Muscle of arm (tissue), 12 donors: ENCODE results near the gene ZNF398. TPM values are rescaled to one million over a fixed set of nuclear protein-coding genes. Genes with fewer than 3 reads are reported as not detected.
"Not testable (repeated sequence)": the region's sequence is repeated elsewhere in the genome, so short reads cannot be mapped to it uniquely, and the experiment has no call there.

ENCODE experiments used
- DNase-seq: peaks from one replicate; pipeline ENCODE4 v3.0.0-alpha.2; 2013
- polyA plus RNA-seq, 12 donors: library from polyadenylated mRNA; unstranded; fragments of 120-200 nt; gene quantifications; one replicate each; pipeline ENCODE4 v1.2.1, GENCODE V29; 2013; ENCODE audit not compliant: insufficient read length in 12 of 12

The ZNF398 gene
- polyA plus RNA-seq, 12 donors, result 4.0 to 12.9 (median 9.1) TPM; not detected in 1

- no peak for DNase-seq
Measured at GRCh38 chr7:149224352-149224751, 77.1 kb downstream of the ZNF398 start.

DNA sequence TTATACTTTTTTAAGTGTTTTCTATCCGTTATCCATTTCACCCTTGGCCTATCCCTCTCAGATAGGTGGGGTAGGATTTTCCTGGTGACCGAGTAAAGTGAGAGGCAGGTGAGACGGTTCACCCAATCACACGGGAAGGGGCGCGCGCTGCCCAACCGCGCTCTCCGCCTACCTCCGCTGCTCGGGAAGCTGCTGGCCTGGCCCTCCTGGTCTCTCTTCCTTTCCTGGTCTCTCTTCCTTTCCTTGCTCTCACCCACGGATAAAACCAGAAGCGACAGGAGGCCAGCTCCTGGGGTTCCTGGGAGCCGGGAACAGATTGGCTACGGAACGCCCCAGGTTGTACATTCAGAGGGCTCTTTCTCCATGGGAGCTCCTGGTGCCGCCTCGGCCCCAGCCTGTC, 77.9 kb downstream of the ZNF398 start:
- no peak for DNase-seq

- no peak for DNase-seq
Measured at GRCh38 chr7:149225656-149226055, 78.4 kb downstream of the ZNF398 start.

DNA sequence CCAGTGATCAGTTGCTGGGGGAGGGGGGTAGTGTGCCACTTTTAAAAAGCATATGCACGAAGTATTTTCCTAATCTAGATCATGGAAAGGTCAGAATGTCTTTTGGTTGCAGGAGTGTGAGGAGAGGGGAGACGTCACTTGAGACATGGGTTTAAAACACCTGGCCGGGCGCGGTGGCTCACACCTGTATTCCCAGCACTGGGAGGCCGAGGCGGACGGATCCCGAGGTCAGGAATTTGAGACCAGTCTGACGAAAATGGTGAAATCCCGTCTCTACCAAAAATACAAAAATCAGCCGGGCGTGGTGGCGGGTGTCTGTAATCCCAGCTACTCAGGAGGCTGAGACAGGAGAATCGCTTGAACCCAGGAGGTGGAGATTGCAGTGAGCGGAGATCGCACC, 79.1 kb downstream of the ZNF398 start:
- DNase-seq, result not testable (repeated sequence)

- DNase-seq, result no peak
Measured at GRCh38 chr7:149226840-149227494, 79.7 kb downstream of the ZNF398 start.

DNA sequence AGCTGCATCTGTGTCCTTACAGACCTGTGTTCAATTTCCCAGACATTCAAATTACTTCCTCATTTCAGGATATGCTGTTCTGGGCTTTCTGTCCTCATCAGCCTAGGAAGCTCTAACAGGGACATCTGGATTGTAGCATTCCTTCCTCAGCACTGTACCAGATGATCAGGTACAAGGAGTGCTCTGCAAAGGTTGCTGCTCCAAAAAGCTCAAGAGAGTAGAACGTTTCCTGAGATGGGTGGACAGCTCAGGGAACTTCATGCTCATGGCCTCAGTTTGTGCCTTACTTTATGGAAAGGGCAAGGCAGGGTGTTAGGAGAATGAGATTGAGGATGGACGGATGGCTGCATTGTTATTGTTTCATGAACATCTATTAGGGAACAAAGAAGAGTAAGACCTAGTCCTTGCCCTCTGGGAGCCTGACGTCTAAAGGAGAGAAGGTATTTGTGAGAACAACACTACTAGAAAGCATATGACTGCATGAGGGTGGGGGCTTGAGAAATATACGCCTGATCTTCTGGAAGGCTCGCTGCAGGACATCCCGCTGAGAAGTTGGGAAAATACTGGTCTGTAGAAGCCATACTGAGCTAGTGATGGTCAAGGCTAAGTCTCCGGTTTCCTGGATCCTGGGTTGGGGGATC, 81.7 kb downstream of the ZNF398 start:
- no peak for DNase-seq

DNA sequence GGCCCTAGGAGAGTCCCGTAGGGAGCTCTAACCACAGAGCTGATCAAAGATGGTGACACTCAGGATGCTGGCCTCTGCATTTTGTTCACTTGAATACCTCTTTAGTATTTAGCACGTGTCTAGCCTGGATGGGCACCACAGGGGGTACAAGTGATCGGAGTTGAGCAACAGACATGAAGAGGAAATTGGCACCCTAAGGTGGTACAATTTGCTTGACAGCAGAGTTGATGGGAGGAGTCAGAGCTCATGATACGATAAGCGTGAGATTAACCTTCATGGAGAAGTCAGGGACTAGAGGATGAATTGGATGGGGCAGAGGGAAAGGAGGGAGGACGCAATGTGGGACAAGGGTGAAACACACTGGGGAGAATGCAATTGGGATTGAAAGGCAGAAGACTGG, 82.3 kb downstream of the ZNF398 start:
- DNase-seq, result no peak

- DNase-seq, result no peak
Measured at GRCh38 chr7:149232362-149232761, 85.1 kb downstream of the ZNF398 start.

Other genes starting within 250 kb of the ZNF398 start
- gene PDIA4, start 118.9 kb upstream of the ZNF398 start, polyA plus RNA-seq, result 10 to 100 TPM in 11 of 12 donors, not detected in 1; 56.5 to 91.6 (median 73.8) TPM
- gene ZNF786, start 56.7 kb upstream of the ZNF398 start, polyA plus RNA-seq, result 1 to 10 TPM in 10 of 12 donors, not detected in 2; 3.2 to 6.8 (median 4.4) TPM
- 1 to 10 TPM in 11 of 12 donors, not detected in 1; 3.7 to 5.7 (median 4.1) TPM for gene ZNF425, start 21.1 kb upstream of the ZNF398 start, polyA plus RNA-seq
- 10 to 100 TPM in 11 of 12 donors, not detected in 1; 13.7 to 22.1 (median 18.9) TPM for gene ZNF282, start 48.1 kb downstream of the ZNF398 start, polyA plus RNA-seq
- 10 to 100 TPM in 4 of 12 donors, 1 to 10 TPM in 7, not detected in 1; 7.4 to 11.3 (median 9.3) TPM for gene ZNF212, start 92.2 kb downstream of the ZNF398 start, polyA plus RNA-seq
- 10 to 100 TPM in 10 of 12 donors, 1 to 10 TPM in 1, not detected in 1; 9.3 to 28.5 (median 11.9) TPM for gene ZNF783, start 114.7 kb downstream of the ZNF398 start, polyA plus RNA-seq